NCI-H128 (cell line): ENCODE measurements around the gene SLC25A10.
A peak's percentile ranks its signal among the peaks of the same experiment; 100 is the strongest.
"Not testable (repeated sequence)": the region's sequence is repeated elsewhere in the genome, so short reads cannot be mapped to it uniquely, and the experiment has no call there.

Source experiments
- DNase-seq: peaks from one replicate; lab custom pipeline; 2025; ENCODE audit not compliant: unreplicated experiment; lab: John Stamatoyannopoulos, UW

The SLC25A10 gene

GRCh38 chr17:81720267-81721071 lies 8.4 kb downstream of the SLC25A10 start:
- DNase-seq: no peak

- no peak for DNase-seq
Measured at GRCh38 chr17:81722184-81723120, 10.4 kb downstream of the SLC25A10 start.

GRCh38 chr17:81723651-81724209 lies 11.6 kb downstream of the SLC25A10 start:
- no peak for DNase-seq

- DNase-seq: no peak
Measured at GRCh38 chr17:81725439-81725838, 13.4 kb downstream of the SLC25A10 start.

- no peak for DNase-seq
Measured at GRCh38 chr17:81726004-81726403, 13.9 kb downstream of the SLC25A10 start.

GRCh38 chr17:81727324-81728031 lies 15.4 kb downstream of the SLC25A10 start:
- no peak for DNase-seq

- DNase-seq: peak; percentile 7
Measured at GRCh38 chr17:81733507-81734404, 21.7 kb downstream of the SLC25A10 start.

GRCh38 chr17:81734405-81735263 lies 22.6 kb downstream of the SLC25A10 start:
- no peak for DNase-seq

- DNase-seq: no peak
Measured at GRCh38 chr17:81735264-81736102, 23.4 kb downstream of the SLC25A10 start.

- DNase-seq: no peak
Measured at GRCh38 chr17:81737947-81738800, 26.1 kb downstream of the SLC25A10 start.

- no peak for DNase-seq
Measured at GRCh38 chr17:81738801-81739393, 26.8 kb downstream of the SLC25A10 start.

GRCh38 chr17:81739593-81739992 lies 27.5 kb downstream of the SLC25A10 start:
- not testable (repeated sequence) for DNase-seq

- no peak for DNase-seq
Measured at GRCh38 chr17:81740395-81740961, 28.4 kb downstream of the SLC25A10 start.

- no peak for DNase-seq
Measured at GRCh38 chr17:81741049-81741593, 29.0 kb downstream of the SLC25A10 start.

- no peak for DNase-seq
Measured at GRCh38 chr17:81741594-81742452, 29.7 kb downstream of the SLC25A10 start.
